ENCODE results near the gene DCBLD1.

The DCBLD1 gene

GRCh38 chr6:117568247-117568646 is 85.8 kb downstream of the DCBLD1 start:
- DNase-seq: no peak

- no peak for DNase-seq
These were observed 86.4 kb downstream of the DCBLD1 start for GRCh38 chr6:117568831-117569410.

- no peak for DNase-seq
These were observed 90.7 kb downstream of the DCBLD1 start for GRCh38 chr6:117573006-117573680.

GRCh38 chr6:117574198-117574597 is 91.7 kb downstream of the DCBLD1 start:
- DNase-seq: no peak

GRCh38 chr6:117585647-117586046 is 103.2 kb downstream of the DCBLD1 start:
- DNase-seq: no peak

GRCh38 chr6:117590447-117590846 is 108.0 kb downstream of the DCBLD1 start:
- DNase-seq: no peak

GRCh38 chr6:117591405-117591804 is 108.9 kb downstream of the DCBLD1 start:
- no peak for DNase-seq

GRCh38 chr6:117592983-117593759 is 110.7 kb downstream of the DCBLD1 start:
- no peak for DNase-seq

GRCh38 chr6:117595099-117595923 is 112.8 kb downstream of the DCBLD1 start:
- no peak for DNase-seq

GRCh38 chr6:117597755-117598154 is 115.3 kb downstream of the DCBLD1 start:
- no peak for DNase-seq

All from NCI-H69 (cell line).